NCI-H2196 (cell line): ENCODE data around the gene LTA4H.

Experiments
- DNase-seq: peaks from one replicate; lab custom pipeline; 2025; ENCODE audit not compliant: unreplicated experiment; lab: John Stamatoyannopoulos, UW

The LTA4H gene

GRCh38 chr12:96036765-96037455, 1.5 kb upstream of the LTA4H start:
- DNase-seq: no peak

GRCh38 chr12:96034621-96035282, 635 bp downstream of the LTA4H start:
- DNase-seq: no peak

- DNase-seq: no peak
Observed at GRCh38 chr12:96033549-96034389, 1.6 kb downstream of the LTA4H start.

GRCh38 chr12:96029826-96030225, 5.6 kb downstream of the LTA4H start:
- no peak for DNase-seq

- no peak for DNase-seq
Observed at GRCh38 chr12:96028538-96028937, 6.8 kb downstream of the LTA4H start.

GRCh38 chr12:96026331-96026730, 9.1 kb downstream of the LTA4H start:
- DNase-seq: no peak

- no peak for DNase-seq
Observed at GRCh38 chr12:96025518-96025917, 9.9 kb downstream of the LTA4H start.

GRCh38 chr12:96020314-96021003, 14.9 kb downstream of the LTA4H start:
- no peak for DNase-seq

- peak; percentile 7 for DNase-seq
Observed at GRCh38 chr12:96015672-96016071, 19.7 kb downstream of the LTA4H start.

GRCh38 chr12:96014943-96015599, 20.3 kb downstream of the LTA4H start:
- DNase-seq: no peak

GRCh38 chr12:96007729-96008128, 27.7 kb downstream of the LTA4H start:
- no peak for DNase-seq

- DNase-seq: no peak
Observed at GRCh38 chr12:96006727-96007126, 28.7 kb downstream of the LTA4H start.

GRCh38 chr12:96000858-96001257, 34.5 kb downstream of the LTA4H start:
- DNase-seq: no peak

- DNase-seq: no peak
Observed at GRCh38 chr12:95999484-95999883, 35.9 kb downstream of the LTA4H start.

- DNase-seq: peak; percentile 62
Observed at GRCh38 chr12:95998611-95999286, 36.6 kb downstream of the LTA4H start.

GRCh38 chr12:95997911-95998510, 37.4 kb downstream of the LTA4H start:
- no peak for DNase-seq

- DNase-seq: no peak
Observed at GRCh38 chr12:95997276-95997675, 38.1 kb downstream of the LTA4H start.

GRCh38 chr12:95996034-95996658, 39.2 kb downstream of the LTA4H start, which contains the start of gene HAL:
HAL (minus strand) TSS chr12:95996344; CDS start chr12:95995910, 434 bp downstream.
- DNase-seq: no peak
